PC-3 (cell line): Measurements from ENCODE around the gene TTC7B. TPM values are rescaled to one million over a fixed set of nuclear protein-coding genes. Genes with fewer than 3 reads are reported as not detected.

Experiments
- ATAC-seq: fragments of 200-7000 bp; cut with Tn5 transposase; 2 replicates; pipeline ENCODE4 v1.9.1; 2020; ENCODE audit warnings: mild to moderate bottlenecking, moderate library complexity
- BruUV-seq: library from RNA; stranded (reverse); fragments of 400-500 nt; replicated peaks from 2 replicates; lab custom pipeline; 2021; lab: Mats Ljungman, UMichigan
- CTCF ChIA-PET: fragments of 300-600 bp; sonication (Branson Sonifier 250); formaldehyde crosslinking; loops from one replicate; lab custom pipeline; 2022; ENCODE audit warnings: antibody characterized with exemption; lab: Charles Lee
- POLR2A ChIA-PET: fragments of 300-600 bp; sonication (Branson Sonifier 250); formaldehyde crosslinking; loops from one replicate; lab custom pipeline; 2022; ENCODE audit warnings: antibody characterized with exemption; ENCODE audit not compliant: unreplicated experiment; lab: Charles Lee
- DNase-seq: peaks from one replicate; pipeline ENCODE4 v3.0.0-alpha.2; 2015
- H2AFZ ChIP-seq: fragments of 300-600 bp; sonication (generic); 2 replicates; pipeline ENCODE4 v1.6.0; 2016; ENCODE audit warnings: antibody characterized with exemption, low read length
- H3F3A ChIP-seq: fragments of 300-600 bp; sonication (generic); one replicate; pipeline ENCODE4 v1.6.0; 2017; ENCODE audit warnings: antibody characterized with exemption, low read length, control low read depth, mild to moderate bottlenecking; ENCODE audit not compliant: unreplicated experiment
- H3K27ac ChIP-seq: fragments of 300-600 bp; sonication (generic); 2 replicates; pipeline ENCODE4 v1.5.1; 2016; ENCODE audit warnings: mild to moderate bottlenecking, low read length
- H3K27me3 ChIP-seq: fragments of 300-600 bp; sonication (generic); 2 replicates; pipeline ENCODE4 v1.6.1; 2016; ENCODE audit warnings: low read length, mixed read lengths
- H3K36me3 ChIP-seq: fragments of 300-600 bp; sonication (generic); 2 replicates; pipeline ENCODE4 v1.6.1; 2016; ENCODE audit warnings: low read depth, mixed run types, low read length, mixed read lengths
- H3K4me1 ChIP-seq: fragments of 300-600 bp; sonication (generic); 2 replicates; pipeline ENCODE4 v1.5.1; 2016; ENCODE audit warnings: low read length; ENCODE audit not compliant: insufficient read depth
- H3K4me2 ChIP-seq: fragments of 300-600 bp; sonication (generic); 2 replicates; pipeline ENCODE4 v1.6.0; 2016; ENCODE audit warnings: low read length
- H3K4me3 ChIP-seq: fragments of 300-600 bp; sonication (generic); 2 replicates; pipeline ENCODE4 v1.5.1; 2016; ENCODE audit warnings: mild to moderate bottlenecking, low read length, mixed read lengths
- H3K79me2 ChIP-seq: fragments of 300-600 bp; sonication (generic); 2 replicates; pipeline ENCODE4 v1.6.1; 2017; ENCODE audit warnings: low read length, mixed read lengths
- H3K9ac ChIP-seq: fragments of 300-600 bp; sonication (generic); 2 replicates; pipeline ENCODE4 v1.6.0; 2016; ENCODE audit warnings: mild to moderate bottlenecking, low read length
- H3K9me2 ChIP-seq: fragments of 300-600 bp; sonication (generic); replicated peaks from 2 replicates; pipeline ENCODE4 v1.6.1; 2016; ENCODE audit warnings: mixed run types, low read length, mixed read lengths
- H3K9me3 ChIP-seq: fragments of 300-600 bp; sonication (generic); 2 replicates; pipeline ENCODE4 v1.6.1; 2016; ENCODE audit warnings: low read length, mixed read lengths
- H4K20me1 ChIP-seq: fragments of 300-600 bp; sonication (generic); 2 replicates; pipeline ENCODE4 v1.6.1; 2016; ENCODE audit warnings: low read length, mixed read lengths
- CTCF ChIP-seq: fragments of 300-600 bp; sonication (generic); conservative IDR thresholded peaks from 2 replicates; pipeline ENCODE4 v1.5.1; 2017; ENCODE audit warnings: antibody characterized with exemption, low read depth, mild to moderate bottlenecking, low read length
- EZH2 ChIP-seq: fragments of 300-600 bp; sonication (generic); IDR thresholded peaks from one replicate; pipeline ENCODE4 v1.6.1; 2017; ENCODE audit warnings: antibody characterized with exemption, mild to moderate bottlenecking, low read length; ENCODE audit not compliant: unreplicated experiment
- EZH2phosphoT487 ChIP-seq: fragments of 300-600 bp; sonication (generic); IDR thresholded peaks from 2 replicates; pipeline ENCODE4 v1.6.1; 2018; ENCODE audit warnings: mild to moderate bottlenecking, antibody characterized with exemption, low read length, borderline replicate concordance
- intact Hi-C: fragments of 100-400 bp; cut with micrococcal nuclease; formaldehyde crosslinking; loops from 2 replicates; pipeline ENCODE4 v1.9.0; 2023
- total RNA-seq: library from RNA; depleted of rRNA; stranded (reverse); fragments of >200 nt; gene quantifications from 2 replicates; pipeline ENCODE4 v1.2.3, GENCODE V29; 2014

The TTC7B gene
- total RNA-seq, 1 experiment from 2014 or later = 45.6 TPM

DNA sequence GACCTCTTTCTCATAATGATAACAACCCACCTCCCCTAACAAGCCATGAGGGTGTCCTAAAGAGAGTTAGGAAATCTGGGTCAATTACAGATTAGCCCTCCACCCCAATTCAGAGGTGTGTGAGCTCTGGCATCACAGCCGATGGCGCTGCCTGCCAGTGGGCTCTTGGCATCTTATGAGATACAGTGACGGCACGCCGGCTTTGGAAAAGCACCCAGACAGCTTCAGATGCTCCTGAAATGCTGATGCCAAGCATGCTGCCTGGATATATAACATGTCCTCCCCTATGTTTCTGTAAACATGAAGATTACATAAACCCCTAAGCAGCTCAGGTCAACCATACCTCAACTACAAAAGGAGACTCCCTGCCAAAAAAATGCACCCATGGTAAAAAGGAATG lies 152.6 kb downstream of the TTC7B start:
- DNase-seq (no peak), ATAC-seq (no peak)
- no peak overlapping the region for H2AFZ ChIP-seq
- H3K27ac ChIP-seq = no peak overlapping the region
- no peaks in the 10 kb centered on the region for H3K9me2 ChIP-seq
- no peaks in the 10 kb centered on the region for H3K36me3 ChIP-seq
- BruUV-seq = no TSS peak
- intact Hi-C loops = no loop called here
- H3K79me2 ChIP-seq = no peaks in the 10 kb centered on the region
- H3K4me3 ChIP-seq = no peak overlapping the region
- ChIA-PET CTCF (no interaction called here), POLR2A (no interaction called here)
- H3K9me3 ChIP-seq = no peaks in the 10 kb centered on the region
- H3F3A ChIP-seq = no peaks in the 10 kb centered on the region
- H3K9ac ChIP-seq = no peak overlapping the region
- no peaks in the 10 kb centered on the region for H3K27me3 ChIP-seq
- H3K4me1 ChIP-seq = peaks cover 5% of the 10 kb centered on the region; the same call in 1 of the 2 replicates
- TF ChIP-seq EZH2 = no peak
- no peak for TF ChIP-seq EZH2phosphoT487
- no peak for TF ChIP-seq CTCF
- no peak overlapping the region for H3K4me2 ChIP-seq
- H4K20me1 ChIP-seq = no peaks in the 10 kb centered on the region

- no peaks in the 10 kb centered on the region for H4K20me1 ChIP-seq
- TF ChIP-seq CTCF = no peak
- no peak for TF ChIP-seq EZH2phosphoT487
- TF ChIP-seq EZH2 = no peak
- BruUV-seq = no TSS peak
- no peak for ATAC-seq
- H3K27me3 ChIP-seq = no peaks in the 10 kb centered on the region
- H3F3A ChIP-seq = no peaks in the 10 kb centered on the region
- POLR2A ChIA-PET = no interaction called here
- H3K9me2 ChIP-seq = no peaks in the 10 kb centered on the region
- no peak for DNase-seq
- H3K27ac ChIP-seq = no peak overlapping the region
- H3K4me1 ChIP-seq = peaks cover 10% of the 10 kb centered on the region; the same call in 1 of the 2 replicates
- H3K9ac ChIP-seq = no peak overlapping the region
- intact Hi-C loops = no loop called here
- no peak overlapping the region for H3K4me2 ChIP-seq
- no peaks in the 10 kb centered on the region for H3K9me3 ChIP-seq
- CTCF ChIA-PET = no interaction called here
- no peaks in the 10 kb centered on the region for H3K79me2 ChIP-seq
- H3K36me3 ChIP-seq = no peaks in the 10 kb centered on the region
- no peak overlapping the region for H3K4me3 ChIP-seq
- no peak overlapping the region for H2AFZ ChIP-seq
Observed at GRCh38 chr14:90663140-90663539, 153.1 kb downstream of the TTC7B start.

DNA sequence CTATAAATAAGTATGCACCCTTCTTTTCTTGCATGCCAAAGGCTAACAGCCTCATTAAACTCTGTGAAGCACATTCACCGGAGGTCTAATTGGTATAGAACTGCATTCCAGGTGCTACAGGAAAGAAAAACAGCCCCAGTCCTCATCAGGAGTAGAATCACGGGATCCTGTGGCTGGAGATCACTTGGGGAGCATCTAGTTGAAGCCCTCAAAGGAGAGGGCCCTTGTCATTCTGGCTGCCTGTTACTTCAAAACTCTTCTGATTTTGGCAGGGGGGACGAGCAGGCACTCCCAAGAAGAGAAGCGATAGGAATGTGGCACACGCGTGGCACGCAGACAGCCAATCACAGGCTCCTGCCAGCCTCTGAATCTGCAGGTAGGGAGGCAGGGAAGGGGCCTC lies 154.4 kb downstream of the TTC7B start:
- no peaks in the 10 kb centered on the region for H3F3A ChIP-seq
- ATAC-seq (no peak), DNase-seq (no peak)
- H3K79me2 ChIP-seq = no peaks in the 10 kb centered on the region
- H3K4me3 ChIP-seq = no peak overlapping the region
- H3K27me3 ChIP-seq = no peaks in the 10 kb centered on the region
- H3K9ac ChIP-seq = no peak overlapping the region
- H3K4me1 ChIP-seq = peaks cover 12% of the 10 kb centered on the region; the same call in 1 of the 2 replicates
- no peaks in the 10 kb centered on the region for H3K36me3 ChIP-seq
- H2AFZ ChIP-seq = no peak overlapping the region
- H3K27ac ChIP-seq = no peak overlapping the region
- BruUV-seq = no TSS peak
- intact Hi-C loops = no loop called here
- POLR2A ChIA-PET = no interaction called here
- no peaks in the 10 kb centered on the region for H3K9me3 ChIP-seq
- no peak overlapping the region for H3K4me2 ChIP-seq
- no peaks in the 10 kb centered on the region for H4K20me1 ChIP-seq
- H3K9me2 ChIP-seq = no peaks in the 10 kb centered on the region
- CTCF ChIA-PET = interaction anchor here (0.6 kb wide), 1 partner anchor 175 kb away, joined by 3 read pairs; no protein-coding TSS in a partner anchor
- no peak for TF ChIP-seq EZH2phosphoT487
